ENCODE measurements around the gene GOLGA6L7. TPM values are rescaled to one million over a fixed set of nuclear protein-coding genes. Genes with fewer than 3 reads are reported as not detected.
"Not testable (repeated sequence)": the region's sequence is repeated elsewhere in the genome, so short reads cannot be mapped to it uniquely, and the experiment has no call there.

The GOLGA6L7 gene
- total RNA-seq, 2 donors from 2014 or later, result not detected

DNA sequence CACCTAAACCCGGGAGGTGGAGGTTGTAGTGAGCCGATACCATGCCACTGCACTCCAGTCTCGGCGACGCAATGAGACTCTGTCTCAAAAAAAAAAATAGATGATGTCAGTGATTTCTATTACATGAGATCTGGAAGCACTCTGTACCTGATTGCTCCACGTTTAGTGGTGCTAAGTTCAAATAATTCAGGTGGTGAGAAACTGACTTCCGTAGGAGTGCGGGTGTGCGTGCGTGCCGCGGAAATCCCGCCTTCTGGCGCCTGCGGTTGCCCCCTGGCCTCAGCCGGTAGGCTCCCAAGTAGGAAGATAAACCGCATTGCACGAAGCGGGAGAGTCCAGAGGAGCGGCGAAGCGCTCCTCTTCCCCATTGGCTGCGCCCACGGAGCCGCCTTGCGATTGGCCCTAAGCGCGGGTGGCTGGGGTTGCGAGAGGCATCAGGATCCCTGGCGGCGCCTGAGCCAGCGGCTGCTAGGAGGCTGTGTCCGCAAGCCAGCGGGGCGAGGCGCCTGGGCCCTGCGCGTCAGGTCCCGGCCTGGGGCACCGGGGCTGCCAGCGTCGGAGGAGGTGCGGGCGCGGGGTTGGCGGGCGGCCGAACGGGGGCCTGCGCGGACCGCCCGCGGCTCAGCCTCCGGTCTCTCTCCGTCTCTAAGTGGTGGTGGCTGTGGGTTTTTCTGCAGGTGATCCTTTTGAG is 16.4 kb downstream of the GOLGA6L7 start:
- H3K27me3 ChIP-seq; H3K4me1 ChIP-seq; H3K27ac ChIP-seq; H3K36me3 ChIP-seq; H3K9ac ChIP-seq (ENCODE audit: low read depth in 2 of 2, low read length in 2 of 2); intact Hi-C loops (cut with DNase I); H3K9me3 ChIP-seq: not testable (repeated sequence)
- DNase-seq, result peak; percentile 18
- H3K4me3 ChIP-seq, result peak overlapping the region; percentile 17

GRCh38 chr15:28821420-28821819 is 27.0 kb downstream of the GOLGA6L7 start:
- H3K27ac ChIP-seq; intact Hi-C loops (cut with DNase I); H3K9me3 ChIP-seq; H3K4me3 ChIP-seq; H3K4me1 ChIP-seq; H3K27me3 ChIP-seq; H3K9ac ChIP-seq (ENCODE audit: low read depth in 2 of 2, low read length in 2 of 2); H3K36me3 ChIP-seq; DNase-seq: not testable (repeated sequence)

DNA sequence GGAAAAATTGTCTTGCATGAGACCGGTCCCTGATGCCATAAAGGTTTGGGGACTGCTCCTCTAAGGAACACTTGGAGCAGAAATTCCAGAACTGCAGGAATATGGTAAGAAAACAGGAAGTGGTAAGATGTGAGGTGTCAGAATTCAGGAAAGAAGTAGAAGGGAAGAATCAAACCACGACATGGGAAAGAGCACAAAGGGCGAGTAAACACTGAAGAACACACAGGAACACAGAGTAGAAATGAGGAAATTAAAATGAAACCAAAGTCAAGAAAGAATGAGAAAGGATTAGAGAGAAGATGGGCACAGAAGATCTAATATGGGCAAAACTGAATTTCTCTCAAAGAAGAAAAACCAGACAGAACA is 28.5 kb downstream of the GOLGA6L7 start:
- H3K36me3 ChIP-seq; H3K9me3 ChIP-seq; H3K9ac ChIP-seq (ENCODE audit: low read depth in 2 of 2, low read length in 2 of 2); H3K27ac ChIP-seq; H3K4me1 ChIP-seq; intact Hi-C loops (cut with DNase I); H3K4me3 ChIP-seq; DNase-seq; H3K27me3 ChIP-seq: not testable (repeated sequence)

- H3K4me1 ChIP-seq; H3K36me3 ChIP-seq; H3K4me3 ChIP-seq; H3K9me3 ChIP-seq; intact Hi-C loops (cut with DNase I); H3K27me3 ChIP-seq; H3K9ac ChIP-seq (ENCODE audit: low read depth in 2 of 2, low read length in 2 of 2); H3K27ac ChIP-seq; DNase-seq: not testable (repeated sequence)
Measured at GRCh38 chr15:28819019-28819929, 29.2 kb downstream of the GOLGA6L7 start.

- H3K4me1 ChIP-seq; H3K9ac ChIP-seq (ENCODE audit: low read depth in 2 of 2, low read length in 2 of 2); H3K27me3 ChIP-seq; H3K9me3 ChIP-seq; H3K36me3 ChIP-seq; intact Hi-C loops (cut with DNase I); DNase-seq; H3K27ac ChIP-seq; H3K4me3 ChIP-seq: not testable (repeated sequence)
Measured at GRCh38 chr15:28818168-28818567, 30.3 kb downstream of the GOLGA6L7 start.

DNA sequence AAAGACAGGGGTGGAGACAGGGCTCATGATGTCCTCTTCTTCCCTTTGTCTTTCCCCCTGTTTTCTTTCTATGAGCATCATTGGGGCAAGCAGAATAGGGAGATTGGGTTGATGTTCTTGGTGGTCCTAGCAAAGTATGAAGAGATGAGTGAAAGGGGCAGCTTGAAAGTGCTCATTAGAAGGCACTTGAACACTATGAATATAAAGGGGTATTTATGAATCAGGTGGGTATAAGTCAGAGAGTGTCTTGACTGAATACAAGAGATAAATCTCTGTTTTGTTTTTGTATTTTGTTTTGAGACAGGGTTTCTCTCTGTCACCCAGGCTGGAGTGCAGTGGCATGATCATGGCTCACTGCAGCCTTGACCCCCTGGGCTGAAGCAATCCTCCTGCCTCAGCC is 34.4 kb downstream of the GOLGA6L7 start:
- H3K9me3 ChIP-seq; H3K9ac ChIP-seq (ENCODE audit: low read depth in 2 of 2, low read length in 2 of 2): not testable (repeated sequence)

GRCh38 chr15:28813392-28813791 is 35.1 kb downstream of the GOLGA6L7 start:
- intact Hi-C loops (cut with DNase I); H3K27me3 ChIP-seq; H3K27ac ChIP-seq; H3K9me3 ChIP-seq; H3K4me1 ChIP-seq; H3K9ac ChIP-seq (ENCODE audit: low read depth in 2 of 2, low read length in 2 of 2); H3K36me3 ChIP-seq; DNase-seq; H3K4me3 ChIP-seq: not testable (repeated sequence)

More for the DNA sequence above, 34.4 kb downstream of the GOLGA6L7 start:
- H3K36me3 ChIP-seq; H3K27ac ChIP-seq; H3K27me3 ChIP-seq; H3K4me3 ChIP-seq; DNase-seq; intact Hi-C loops (cut with DNase I); H3K4me1 ChIP-seq: not testable (repeated sequence)

DNA sequence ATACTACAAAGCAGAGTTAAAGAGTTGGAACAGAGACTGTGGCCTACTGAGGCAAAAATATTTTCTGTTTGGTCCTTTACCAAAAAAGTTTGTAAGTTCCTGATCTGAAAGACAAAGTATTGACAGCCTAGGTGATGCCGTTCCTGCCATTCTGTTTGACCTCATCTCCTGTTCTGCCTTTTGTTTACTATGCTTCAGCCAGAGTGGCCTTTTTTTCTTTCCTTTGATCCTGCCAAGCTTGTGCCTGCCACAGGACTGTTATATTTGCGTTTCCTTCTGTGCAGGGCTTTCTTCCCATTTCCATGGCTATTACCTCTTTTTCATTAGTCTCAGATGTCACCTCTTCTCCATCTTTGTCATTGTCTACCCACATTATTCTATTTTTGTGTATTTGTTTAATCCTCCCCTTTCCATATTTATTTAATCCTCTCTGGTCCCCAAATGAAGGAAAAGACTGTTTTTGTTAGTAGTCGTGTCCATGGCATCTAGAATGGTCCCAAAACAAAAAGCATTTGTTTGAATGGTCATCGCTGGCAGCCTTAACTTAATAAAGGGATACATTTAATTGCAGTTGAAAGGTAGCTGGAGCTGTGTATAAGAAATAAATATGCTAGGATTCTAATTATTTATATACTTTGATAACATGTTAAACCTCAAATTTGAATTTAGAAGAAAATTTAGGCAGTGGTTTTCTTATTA is 36.4 kb downstream of the GOLGA6L7 start:
- H3K9me3 ChIP-seq; H3K27me3 ChIP-seq; intact Hi-C loops (cut with DNase I); DNase-seq; H3K27ac ChIP-seq; H3K4me1 ChIP-seq; H3K4me3 ChIP-seq; H3K36me3 ChIP-seq; H3K9ac ChIP-seq (ENCODE audit: low read depth in 2 of 2, low read length in 2 of 2): not testable (repeated sequence)

DNA sequence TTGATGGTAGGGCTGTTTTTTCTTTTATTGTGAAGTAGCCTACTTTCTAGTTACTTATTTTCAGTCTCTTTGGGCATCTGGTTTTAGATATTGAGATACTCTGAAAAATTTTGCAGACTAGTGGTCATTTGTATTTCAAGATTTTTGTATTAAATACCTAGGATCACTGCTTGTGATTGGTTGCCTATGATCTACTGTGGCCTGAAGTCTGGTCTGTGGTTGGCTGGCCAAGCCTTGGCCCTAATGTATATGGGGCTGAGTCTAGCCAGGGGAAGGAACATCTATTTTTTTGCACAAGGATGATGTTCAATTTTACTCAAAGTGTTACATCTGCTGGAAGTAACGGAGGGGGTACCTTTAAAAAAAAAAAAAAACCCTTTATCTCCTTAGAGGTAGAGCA is 38.0 kb downstream of the GOLGA6L7 start:
- H3K27ac ChIP-seq; H3K4me1 ChIP-seq; H3K4me3 ChIP-seq; DNase-seq; H3K9ac ChIP-seq (ENCODE audit: low read depth in 2 of 2, low read length in 2 of 2); H3K27me3 ChIP-seq; H3K9me3 ChIP-seq; intact Hi-C loops (cut with DNase I); H3K36me3 ChIP-seq: not testable (repeated sequence)

DNA sequence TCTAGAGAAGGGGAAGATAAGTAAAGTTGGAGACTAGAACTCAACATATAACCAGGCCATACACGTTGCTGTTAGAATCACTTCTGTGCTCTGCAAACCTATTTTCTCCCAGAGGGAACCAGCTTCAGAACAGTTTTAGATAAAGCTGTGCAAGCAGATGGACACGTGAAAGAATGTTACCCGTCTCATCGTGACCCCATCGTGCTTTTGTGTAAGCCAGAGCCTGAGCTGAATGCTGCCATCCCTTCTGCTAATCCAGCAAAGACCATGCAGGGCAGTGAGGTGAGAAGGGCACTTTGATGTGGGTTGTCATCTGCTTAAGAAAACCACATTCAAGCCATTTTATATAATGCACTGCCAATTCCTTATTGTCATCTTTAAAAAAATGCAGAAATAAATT is 40.3 kb downstream of the GOLGA6L7 start:
- H3K4me3 ChIP-seq; intact Hi-C loops (cut with DNase I); H3K36me3 ChIP-seq: not testable (repeated sequence)

GRCh38 chr15:28800366-28800765 is 48.1 kb downstream of the GOLGA6L7 start:
- H3K4me3 ChIP-seq; H3K27me3 ChIP-seq; H3K36me3 ChIP-seq; H3K27ac ChIP-seq; H3K9me3 ChIP-seq; H3K9ac ChIP-seq (ENCODE audit: low read depth in 2 of 2, low read length in 2 of 2); intact Hi-C loops (cut with DNase I); H3K4me1 ChIP-seq; DNase-seq: not testable (repeated sequence)

More for the DNA sequence above, 40.3 kb downstream of the GOLGA6L7 start:
- not testable (repeated sequence) for DNase-seq; H3K27me3 ChIP-seq; H3K27ac ChIP-seq; H3K9ac ChIP-seq (ENCODE audit: low read depth in 2 of 2, low read length in 2 of 2); H3K4me1 ChIP-seq; H3K9me3 ChIP-seq

GRCh38 chr15:28798234-28798633 is 50.2 kb downstream of the GOLGA6L7 start:
- H3K36me3 ChIP-seq; H3K9ac ChIP-seq (ENCODE audit: low read depth in 2 of 2, low read length in 2 of 2); H3K4me3 ChIP-seq; H3K9me3 ChIP-seq; H3K27ac ChIP-seq; H3K4me1 ChIP-seq; DNase-seq; H3K27me3 ChIP-seq; intact Hi-C loops (cut with DNase I): not testable (repeated sequence)

DNA sequence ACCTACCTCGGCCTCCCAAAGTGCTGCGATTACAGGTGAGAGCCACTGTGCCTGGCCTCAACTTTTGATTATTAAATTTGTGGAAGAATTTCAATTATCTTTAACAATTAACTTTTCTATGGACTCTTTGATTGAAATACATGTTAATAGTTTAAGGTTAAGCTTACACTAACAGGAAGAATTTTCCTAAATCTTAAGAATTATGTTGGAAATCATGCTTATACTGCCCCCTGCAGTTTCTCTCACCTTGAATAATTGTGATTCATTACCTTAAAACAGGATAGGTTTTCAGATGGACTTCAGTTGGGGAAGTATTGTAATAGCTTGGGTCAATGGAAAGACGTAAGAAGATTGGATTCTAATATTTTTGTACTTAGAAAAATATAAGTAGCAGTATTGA is 54.2 kb downstream of the GOLGA6L7 start:
- H3K27me3 ChIP-seq; H3K9ac ChIP-seq (ENCODE audit: low read depth in 2 of 2, low read length in 2 of 2); H3K4me1 ChIP-seq; H3K4me3 ChIP-seq; H3K9me3 ChIP-seq; H3K27ac ChIP-seq; H3K36me3 ChIP-seq; intact Hi-C loops (cut with DNase I); DNase-seq: not testable (repeated sequence)
